Thoracic aorta (tissue), 2 donors: ENCODE data around the gene APP. TPM values are rescaled to one million over a fixed set of nuclear protein-coding genes. Genes with fewer than 3 reads are reported as not detected.

ENCODE experiments used
- ATAC-seq: fragments of 150-250 bp; one replicate; pipeline ENCODE4 v1.8.0; 2017; ENCODE audit warnings: low read depth; ENCODE audit not compliant: insufficient number of reproducible peaks, low FRiP score
- DNase-seq: peaks from one replicate; pipeline ENCODE4 v3.0.0-alpha.2; 2020; ENCODE audit warnings: low spot score
- H3K27ac ChIP-seq, 2 donors: fragments of 200-600 bp; sonication (generic); 1 replicate in 1 of 2; 2 replicates in 1 of 2; pipeline ENCODE4 v1.5.1; 2016; ENCODE audit warnings: mild to moderate bottlenecking in 2 of 2, moderate library complexity in 2 of 2
- H3K27me3 ChIP-seq: fragments of 200-600 bp; sonication (generic); replicated peaks from 2 replicates; pipeline ENCODE4 v1.6.0; 2016; ENCODE audit warnings: mild to moderate bottlenecking; ENCODE audit not compliant: insufficient read depth
- H3K36me3 ChIP-seq: fragments of 200-600 bp; sonication (generic); one replicate; pipeline ENCODE4 v1.5.1; 2016
- H3K4me1 ChIP-seq, 2 donors: fragments of 200-600 bp; sonication (generic); 1 replicate in 1 of 2; 2 replicates in 1 of 2; pipeline versions ENCODE4 v1.5.1 to v1.6.0; 2016; ENCODE audit warnings: low read depth in 2 of 2, mild to moderate bottlenecking in 1 of 2; ENCODE audit not compliant: control insufficient read depth in 1 of 2
- H3K4me3 ChIP-seq: fragments of 200-600 bp; sonication (generic); 2 replicates; pipeline ENCODE4 v1.5.1; 2016; ENCODE audit warnings: mild to moderate bottlenecking
- H3K9me3 ChIP-seq: fragments of 200-600 bp; sonication (generic); 2 replicates; pipeline ENCODE4 v1.5.1; 2016
- CTCF ChIP-seq: fragments of 200-600 bp; sonication (generic); IDR thresholded peaks from one replicate; pipeline ENCODE4 v1.5.1; 2019; ENCODE audit warnings: antibody characterized with exemption
- total RNA-seq, 2 donors: library from RNA; depleted of rRNA; stranded (reverse); fragments of >200 nt; gene quantifications; one replicate each; pipeline versions ENCODE4 v1.1.0 to v1.2.3, GENCODE V29; 2016

APP gene
- total RNA-seq, 2 donors from 2014 or later, result 342 to 468 TPM

GRCh38 chr21:25959799-25960198 lies 210.8 kb downstream of the APP start:
- no peak for ATAC-seq
- TF ChIP-seq CTCF, result no peak

DNA sequence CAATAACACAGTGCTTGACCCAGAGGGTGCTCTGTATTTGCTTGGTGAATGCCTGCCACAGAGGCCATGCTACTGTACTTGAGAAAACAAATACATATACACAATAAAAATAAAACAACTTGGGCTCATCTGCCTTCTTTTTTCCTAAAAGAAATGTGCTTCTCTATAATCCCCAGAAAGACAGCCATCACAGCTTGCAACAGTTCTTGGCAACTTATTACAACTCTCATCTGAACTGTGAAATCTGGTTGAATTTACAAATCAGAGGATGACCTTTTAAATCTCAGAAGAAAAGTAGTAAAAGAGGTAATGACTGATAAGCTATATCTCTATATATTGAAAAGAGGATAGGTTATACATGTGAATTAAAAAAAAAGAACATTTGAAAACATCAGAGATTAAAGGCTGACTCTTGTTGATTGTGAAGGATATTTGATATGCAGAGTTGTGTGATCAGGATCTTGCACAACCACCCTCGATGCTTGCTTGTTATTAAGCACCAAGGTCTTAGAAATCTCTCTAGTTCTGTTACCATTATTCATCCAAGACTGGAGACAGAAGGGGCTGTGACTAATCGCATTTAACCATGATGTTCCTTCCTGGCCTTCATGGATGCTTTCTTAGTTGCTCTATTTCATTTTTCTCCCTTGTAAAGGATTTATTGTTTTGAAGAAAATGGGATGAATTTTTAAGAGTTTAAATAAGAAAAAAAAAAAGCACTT lies 213.4 kb downstream of the APP start:
- Histone ChIP-seq H3K27me3 (no peaks in the 10 kb centered on the region), H3K4me1 (peaks cover 1 to 20% of the 10 kb centered on the region in 2 donors), H3K9me3 (no peaks in the 10 kb centered on the region), H3K36me3 (no peaks in the 10 kb centered on the region), H3K4me3 (no peak overlapping the region), H3K27ac (no peak overlapping the region)
- no peak for ATAC-seq
- no peak for DNase-seq
- TF ChIP-seq CTCF, result no peak

More at GRCh38 chr21:25959799-25960198, 210.8 kb downstream of the APP start:
- DNase-seq, result no peak
- no peak overlapping the region for H3K27ac ChIP-seq
- no peaks in the 10 kb centered on the region for H3K36me3 ChIP-seq
- no peaks in the 10 kb centered on the region for H3K27me3 ChIP-seq
- H3K4me3 ChIP-seq, result no peak overlapping the region
- H3K4me1 ChIP-seq, result peaks cover 5 to 13% of the 10 kb centered on the region in 2 donors
- H3K9me3 ChIP-seq, result no peaks in the 10 kb centered on the region

- H3K9me3 ChIP-seq, result no peaks in the 10 kb centered on the region
- no peak for DNase-seq
- H3K4me1 ChIP-seq, result peaks cover 6 to 20% of the 10 kb centered on the region in 2 donors
- no peak for TF ChIP-seq CTCF
- H3K36me3 ChIP-seq, result no peaks in the 10 kb centered on the region
- H3K27me3 ChIP-seq, result no peaks in the 10 kb centered on the region
- no peak overlapping the region for H3K4me3 ChIP-seq
- no peak overlapping the region for H3K27ac ChIP-seq
- ATAC-seq, result no peak
These were observed 214.9 kb downstream of the APP start for GRCh38 chr21:25955646-25956045.

- no peak for ATAC-seq
- Histone ChIP-seq H3K27ac (peak overlapping the region; percentile 3 to 7), H3K27me3 (no peaks in the 10 kb centered on the region), H3K4me1 (peaks cover 6 to 20% of the 10 kb centered on the region in 2 donors), H3K36me3 (no peaks in the 10 kb centered on the region), H3K4me3 (no peak overlapping the region), H3K9me3 (no peaks in the 10 kb centered on the region)
- no peak for TF ChIP-seq CTCF
- DNase-seq, result no peak
These were observed 216.9 kb downstream of the APP start for GRCh38 chr21:25953659-25954058.

GRCh38 chr21:25953196-25953595 lies 217.4 kb downstream of the APP start:
- DNase-seq, result no peak
- H3K9me3 ChIP-seq, result no peaks in the 10 kb centered on the region
- H3K27me3 ChIP-seq, result no peaks in the 10 kb centered on the region
- H3K4me3 ChIP-seq, result no peak overlapping the region
- H3K27ac ChIP-seq, result peak overlapping the region; percentile 3 to 7
- H3K36me3 ChIP-seq, result no peaks in the 10 kb centered on the region
- ATAC-seq, result no peak
- H3K4me1 ChIP-seq, result peaks cover 6 to 20% of the 10 kb centered on the region in 2 donors
- TF ChIP-seq CTCF, result no peak
